Activated T-cell treated with anti-CD3 and anti-CD28 coated beads, Interleukin-2, amount 50 U/mL, for 72 hours (primary cell): Measurements from ENCODE around the gene SASH1. TPM values are rescaled to one million over a fixed set of nuclear protein-coding genes. Genes with fewer than 3 reads are reported as not detected.

Experiments
- ATAC-seq, 2 donors: fragments of 150-1000 bp; cut with Tn5 transposase; replicated peaks in 1 of 2; 2 replicates each; pipeline ENCODE4 v1.10.0; 2021; ENCODE audit warnings: moderate library complexity in 2 of 2, mild to moderate bottlenecking in 1 of 2
- DNase-seq, 2 donors: peaks; one replicate each; pipeline ENCODE4 v3.0.0; 2021 to 2022; ENCODE audit warnings: mixed read lengths in 1 of 2
- H3K27ac Mint-ChIP-seq: one replicate; pipeline ENCODE4 v1.8.0; 2022; ENCODE audit warnings: mild to moderate bottlenecking, moderate library complexity, mixed read lengths
- H3K27me3 Mint-ChIP-seq: one replicate; pipeline ENCODE4 v1.8.0; 2022; ENCODE audit warnings: low read depth, mixed read lengths
- H3K36me3 Mint-ChIP-seq, 2 donors: one replicate each; pipeline ENCODE4 v1.8.0; 2022; ENCODE audit warnings: mixed read lengths in 2 of 2, mild to moderate bottlenecking in 1 of 2; ENCODE audit not compliant: insufficient read depth in 2 of 2
- H3K4me1 Mint-ChIP-seq: one replicate; pipeline ENCODE4 v1.8.0; 2022; ENCODE audit warnings: low read depth, mixed read lengths
- H3K4me3 Mint-ChIP-seq, 2 donors: one replicate each; pipeline ENCODE4 v1.8.0; 2022; ENCODE audit warnings: mild to moderate bottlenecking in 2 of 2, mixed read lengths in 2 of 2, moderate library complexity in 2 of 2
- H3K9me3 Mint-ChIP-seq, 2 donors: one replicate each; pipeline ENCODE4 v1.8.0; 2022; ENCODE audit warnings: mixed read lengths in 2 of 2
- total RNA-seq, 2 donors: library from RNA; stranded (reverse); gene quantifications; one replicate each; pipeline ENCODE4 v1.2.3, GENCODE V29; 2022

The SASH1 gene
- total RNA-seq, 2 donors from 2014 or later: 0.91 to 3.5 TPM

GRCh38 chr6:148316308-148316707 lies 26.3 kb upstream of the SASH1 start:
- no peak overlapping the region for H3K4me3 Mint-ChIP-seq
- DNase-seq (no peak), ATAC-seq (no peak)
- peaks cover 4% of the 10 kb centered on the region for H3K27me3 Mint-ChIP-seq
- H3K27ac Mint-ChIP-seq: no peak overlapping the region
- no peaks in the 10 kb centered on the region for H3K4me1 Mint-ChIP-seq
- no peaks in the 10 kb centered on the region for H3K9me3 Mint-ChIP-seq
- no peaks in the 10 kb centered on the region for H3K36me3 Mint-ChIP-seq

DNA sequence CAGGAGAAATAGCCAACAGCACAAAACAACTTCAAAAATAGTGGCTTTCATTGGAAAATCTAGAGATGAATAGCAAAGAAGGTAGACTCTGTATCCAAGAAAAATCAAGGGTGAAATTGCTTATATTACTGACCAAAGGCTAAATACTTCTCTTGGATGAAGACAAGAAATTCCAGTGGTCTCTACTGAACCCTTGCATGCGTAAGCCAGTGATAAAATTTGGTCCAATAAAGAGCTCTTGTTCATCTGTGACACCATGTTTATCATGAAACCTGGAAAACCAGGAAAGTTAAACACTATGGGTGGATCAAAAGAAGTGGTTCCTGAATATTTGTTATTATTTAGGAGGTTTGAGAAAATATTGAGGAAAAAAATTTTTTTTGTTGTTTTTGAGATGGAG lies 25.6 kb upstream of the SASH1 start:
- Mint-ChIP-seq H3K4me1 (no peaks in the 10 kb centered on the region), H3K27ac (no peak overlapping the region), H3K27me3 (peaks cover 4% of the 10 kb centered on the region), H3K36me3 (no peaks in the 10 kb centered on the region), H3K9me3 (no peaks in the 10 kb centered on the region), H3K4me3 (no peak overlapping the region)
- ATAC-seq: no peak
- no peak for DNase-seq

GRCh38 chr6:148317739-148318138 lies 24.9 kb upstream of the SASH1 start:
- H3K4me1 Mint-ChIP-seq: no peaks in the 10 kb centered on the region
- H3K9me3 Mint-ChIP-seq: no peaks in the 10 kb centered on the region
- H3K27me3 Mint-ChIP-seq: peaks cover 4% of the 10 kb centered on the region
- no peaks in the 10 kb centered on the region for H3K36me3 Mint-ChIP-seq
- no peak overlapping the region for H3K4me3 Mint-ChIP-seq
- DNase-seq (no peak), ATAC-seq (no peak)
- H3K27ac Mint-ChIP-seq: no peak overlapping the region

GRCh38 chr6:148322704-148323103 lies 19.9 kb upstream of the SASH1 start:
- H3K9me3 Mint-ChIP-seq: peaks cover 0 to 2% of the 10 kb centered on the region in 2 donors
- no peak overlapping the region for H3K4me3 Mint-ChIP-seq
- no peak for DNase-seq
- no peaks in the 10 kb centered on the region for H3K4me1 Mint-ChIP-seq
- peaks cover 5% of the 10 kb centered on the region for H3K27me3 Mint-ChIP-seq
- H3K36me3 Mint-ChIP-seq: no peaks in the 10 kb centered on the region
- no peak for ATAC-seq
- no peak overlapping the region for H3K27ac Mint-ChIP-seq

DNA sequence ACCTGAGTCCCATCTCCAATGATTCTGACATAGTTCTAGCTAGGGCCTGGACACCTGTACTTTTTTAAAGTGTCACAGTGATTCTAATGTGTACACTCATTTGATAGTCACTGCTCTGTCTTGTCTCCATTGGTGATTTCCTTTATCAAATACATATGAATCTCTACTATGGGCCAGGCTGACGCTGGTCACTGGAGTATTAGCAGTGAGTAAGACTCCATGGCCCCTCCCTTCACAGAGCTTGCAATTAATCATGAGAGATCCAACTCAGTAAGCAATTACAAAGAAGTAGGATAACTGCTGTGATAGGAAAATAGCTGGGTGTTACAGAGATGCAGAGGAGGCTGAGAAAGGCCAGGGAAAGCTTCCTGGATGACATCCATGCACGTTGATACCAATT lies 19.3 kb upstream of the SASH1 start:
- Mint-ChIP-seq H3K4me3 (no peak overlapping the region), H3K27me3 (peaks cover 5% of the 10 kb centered on the region), H3K36me3 (no peaks in the 10 kb centered on the region), H3K4me1 (no peaks in the 10 kb centered on the region), H3K9me3 (peaks cover 0 to 2% of the 10 kb centered on the region in 2 donors), H3K27ac (no peak overlapping the region)
- no peak for DNase-seq
- ATAC-seq: no peak

GRCh38 chr6:148324297-148324985 lies 18.2 kb upstream of the SASH1 start:
- Mint-ChIP-seq H3K27me3 (peaks cover 5% of the 10 kb centered on the region), H3K27ac (no peak overlapping the region)
- no peak for ATAC-seq

DNA sequence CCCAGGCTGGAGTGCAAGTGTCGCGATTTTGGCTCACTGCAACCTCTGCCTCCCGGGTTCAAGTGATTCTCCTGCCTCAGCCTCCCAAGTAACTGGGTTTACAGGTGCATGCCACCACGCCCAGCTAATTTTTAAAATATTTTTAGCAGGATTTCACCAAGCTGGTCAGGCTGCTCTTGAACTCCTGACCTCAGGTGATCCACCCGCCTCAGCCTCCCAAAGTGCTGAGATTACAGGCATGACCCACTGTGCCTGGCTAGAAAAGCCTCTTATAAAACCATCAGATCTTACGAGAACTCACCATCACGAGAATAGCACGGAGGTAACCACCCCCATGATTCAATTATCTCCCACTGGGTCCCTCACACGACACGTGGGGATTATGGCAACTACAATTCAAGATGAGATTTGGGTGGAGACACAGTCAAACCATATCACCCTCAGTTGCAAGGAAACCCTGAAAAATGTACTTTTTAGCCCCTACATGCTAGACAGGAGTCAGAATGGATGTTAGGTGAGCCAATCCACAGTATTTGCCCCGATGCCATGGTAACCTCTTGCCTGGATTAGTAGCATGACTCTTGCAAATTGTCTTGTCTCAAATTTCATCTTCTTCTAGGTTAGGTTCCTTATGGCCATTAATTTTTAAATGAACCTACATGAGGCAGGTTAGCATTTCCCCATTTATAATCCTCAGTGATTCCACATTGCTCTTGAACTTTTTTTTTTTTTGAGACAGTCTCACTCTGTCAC lies 17.1 kb upstream of the SASH1 start:
- Mint-ChIP-seq H3K27ac (no peak overlapping the region), H3K4me1 (no peaks in the 10 kb centered on the region), H3K4me3 (no peak overlapping the region), H3K9me3 (peaks cover 0 to 2% of the 10 kb centered on the region in 2 donors), H3K27me3 (peaks cover 9% of the 10 kb centered on the region), H3K36me3 (no peaks in the 10 kb centered on the region)
- ATAC-seq (no peak), DNase-seq (no peak)

More at GRCh38 chr6:148324297-148324985, 18.2 kb upstream of the SASH1 start:
- Mint-ChIP-seq H3K36me3 (no peaks in the 10 kb centered on the region), H3K4me3 (no peak overlapping the region), H3K9me3 (peaks cover 0 to 2% of the 10 kb centered on the region in 2 donors), H3K4me1 (no peaks in the 10 kb centered on the region)
- no peak for DNase-seq

DNA sequence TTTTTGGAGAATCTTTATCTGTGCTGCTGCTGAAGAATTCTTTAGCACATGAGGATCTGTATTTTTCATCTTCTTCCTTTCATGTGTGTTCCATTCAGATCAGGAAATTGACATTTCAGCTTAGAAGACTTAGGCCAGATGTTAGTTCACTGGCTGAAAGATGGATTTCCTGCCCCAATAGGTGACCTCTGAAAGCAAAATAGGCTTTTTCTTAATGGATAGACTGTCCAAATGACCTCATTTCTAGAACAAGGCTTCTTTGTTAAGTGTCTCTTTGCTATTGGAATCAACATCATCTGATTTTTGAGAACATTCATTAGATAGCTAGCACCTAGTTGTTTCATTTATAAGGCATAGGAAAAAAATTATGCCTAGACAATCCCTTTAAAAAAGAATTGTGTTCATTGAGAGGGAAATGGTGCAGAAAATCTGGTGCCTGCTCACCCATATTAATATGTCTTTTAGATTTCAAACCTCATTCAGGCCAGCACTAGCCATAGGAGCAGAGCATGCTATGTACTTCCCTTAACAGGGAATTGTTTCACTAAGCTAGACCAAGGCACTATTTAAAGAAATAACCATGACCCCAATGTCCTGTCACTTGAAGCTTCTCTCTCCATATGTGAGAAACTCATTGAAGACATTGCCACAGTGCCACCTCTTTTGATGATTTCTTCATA lies 13.6 kb upstream of the SASH1 start:
- H3K27ac Mint-ChIP-seq: no peak overlapping the region
- ATAC-seq (no peak), DNase-seq (no peak)
- H3K36me3 Mint-ChIP-seq: no peaks in the 10 kb centered on the region
- H3K4me1 Mint-ChIP-seq: no peaks in the 10 kb centered on the region
- H3K9me3 Mint-ChIP-seq: peaks cover 0 to 2% of the 10 kb centered on the region in 2 donors
- peaks cover 24% of the 10 kb centered on the region for H3K27me3 Mint-ChIP-seq
- H3K4me3 Mint-ChIP-seq: no peak overlapping the region

DNA sequence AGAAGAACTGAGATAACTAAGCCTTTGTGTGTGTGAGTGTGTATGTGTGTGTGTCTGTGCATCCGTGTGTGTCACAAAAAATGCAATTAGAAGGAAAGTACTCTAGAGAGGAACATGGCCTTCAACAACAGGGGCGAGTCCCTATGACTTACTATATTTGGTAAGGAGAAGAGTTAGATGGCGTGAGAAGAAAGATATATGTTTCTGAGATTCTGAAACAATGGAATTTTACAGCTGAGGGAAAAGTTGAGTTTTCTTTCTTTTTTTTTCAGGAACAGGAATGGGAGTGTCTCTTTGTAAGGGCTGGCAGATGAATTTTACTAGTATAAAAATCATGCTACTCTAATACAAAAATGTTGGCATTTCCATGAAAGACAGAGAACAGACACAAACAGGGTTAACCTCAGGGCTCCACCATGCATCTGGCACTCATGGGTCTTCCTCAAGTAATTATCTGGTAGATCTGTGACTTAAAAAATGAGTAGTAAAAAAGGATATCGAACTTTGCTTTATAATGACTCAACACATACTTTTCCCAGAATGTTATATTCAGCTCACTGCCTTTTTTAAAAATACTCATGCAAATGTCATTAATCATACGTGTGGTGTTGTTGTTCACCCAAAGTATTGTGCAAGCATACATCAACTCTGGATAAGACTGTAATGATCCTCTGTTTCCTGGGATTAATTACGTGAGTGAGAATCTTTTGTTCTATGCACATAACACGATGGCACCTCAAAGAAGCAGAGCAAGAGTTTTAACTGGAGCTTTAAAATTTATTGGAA lies 12.8 kb upstream of the SASH1 start:
- Mint-ChIP-seq H3K4me1 (no peaks in the 10 kb centered on the region), H3K9me3 (peaks cover 0 to 2% of the 10 kb centered on the region in 2 donors), H3K27me3 (peaks cover 22% of the 10 kb centered on the region), H3K36me3 (no peaks in the 10 kb centered on the region), H3K27ac (no peak overlapping the region), H3K4me3 (no peak overlapping the region)
- DNase-seq (no peak), ATAC-seq (no peak)

DNA sequence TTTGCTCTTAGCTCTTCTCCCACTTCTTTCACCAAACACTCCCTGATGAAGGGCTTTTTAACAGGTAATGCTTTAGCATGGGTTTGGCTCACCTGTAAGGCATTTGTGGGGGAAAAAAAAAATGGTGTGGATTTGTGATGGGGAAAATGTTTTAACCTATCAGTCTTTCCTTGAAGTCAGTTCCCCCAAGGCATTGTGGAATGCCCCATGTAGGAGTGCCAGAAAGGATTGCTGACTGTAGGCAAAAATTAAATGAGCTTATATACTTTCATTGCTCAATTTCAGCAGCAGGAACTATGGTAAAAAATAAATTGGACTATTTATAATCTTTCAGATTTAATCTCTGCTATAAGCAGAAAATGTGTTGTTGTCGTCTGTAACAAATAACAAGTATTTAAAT lies 10.6 kb upstream of the SASH1 start:
- H3K27me3 Mint-ChIP-seq: peaks cover 19% of the 10 kb centered on the region
- peaks cover 0 to 2% of the 10 kb centered on the region in 2 donors for H3K36me3 Mint-ChIP-seq
- H3K9me3 Mint-ChIP-seq: no peaks in the 10 kb centered on the region
- no peak overlapping the region for H3K27ac Mint-ChIP-seq
- no peak overlapping the region for H3K4me3 Mint-ChIP-seq
- DNase-seq (no peak), ATAC-seq (no peak)
- H3K4me1 Mint-ChIP-seq: no peaks in the 10 kb centered on the region

GRCh38 chr6:148336901-148337300 lies 5.7 kb upstream of the SASH1 start:
- no peaks in the 10 kb centered on the region for H3K4me1 Mint-ChIP-seq
- no peak overlapping the region for H3K4me3 Mint-ChIP-seq
- peaks cover 5% of the 10 kb centered on the region for H3K27me3 Mint-ChIP-seq
- no peaks in the 10 kb centered on the region for H3K9me3 Mint-ChIP-seq
- H3K27ac Mint-ChIP-seq: no peak overlapping the region
- ATAC-seq (no peak), DNase-seq (no peak)
- peaks cover 0 to 2% of the 10 kb centered on the region in 2 donors for H3K36me3 Mint-ChIP-seq

DNA sequence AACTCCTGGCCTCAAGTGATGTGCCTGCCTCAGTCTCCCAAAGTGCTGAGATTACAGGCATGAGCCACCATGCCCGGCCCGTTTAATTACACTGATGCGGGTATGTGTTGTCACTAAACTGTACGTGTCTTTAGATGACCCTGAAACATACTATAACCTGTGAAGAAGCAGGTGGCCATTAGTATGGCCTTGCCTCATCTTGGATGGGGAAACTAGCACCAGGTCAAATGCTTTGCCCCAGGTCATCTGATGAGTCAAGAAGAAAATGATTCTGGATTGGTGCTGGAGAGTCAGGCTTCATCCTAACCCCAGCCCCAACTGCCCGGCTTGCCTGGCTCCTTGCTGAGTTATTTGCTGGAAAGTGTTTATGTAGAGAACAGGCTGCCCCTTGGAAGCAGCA lies 2.9 kb upstream of the SASH1 start:
- H3K4me3 Mint-ChIP-seq: no peak overlapping the region
- ATAC-seq (no peak), DNase-seq (no peak)
- H3K36me3 Mint-ChIP-seq: peaks cover 0 to 4% of the 10 kb centered on the region in 2 donors
- peaks cover 7% of the 10 kb centered on the region for H3K4me1 Mint-ChIP-seq
- no peaks in the 10 kb centered on the region for H3K9me3 Mint-ChIP-seq
- H3K27ac Mint-ChIP-seq: no peak overlapping the region
- peaks cover 21% of the 10 kb centered on the region for H3K27me3 Mint-ChIP-seq
